Subcutaneous adipose tissue (tissue), 4 donors: Measurements from ENCODE around the gene RPUSD1. TPM values are rescaled to one million over a fixed set of nuclear protein-coding genes. Genes with fewer than 3 reads are reported as not detected.

ENCODE experiments used
- total RNA-seq, 4 donors: library from RNA; depleted of rRNA; stranded (reverse); fragments of >200 nt; gene quantifications; one replicate each; pipeline ENCODE4 v1.1.0, GENCODE V29; 2016
- TF ChIP-seq, protein P1 (sequence below): fragments of 450-650 bp; IDR thresholded peaks from one replicate; pipeline ENCODE4 v1.5.1; 2016; ENCODE audit warnings: low read depth, mild to moderate bottlenecking, control low read depth, antibody characterized with exemption, moderate library complexity

RPUSD1 gene
- total RNA-seq, 4 donors from 2014 or later: 9.9 to 13.0 (median 11.7) TPM

DNA sequence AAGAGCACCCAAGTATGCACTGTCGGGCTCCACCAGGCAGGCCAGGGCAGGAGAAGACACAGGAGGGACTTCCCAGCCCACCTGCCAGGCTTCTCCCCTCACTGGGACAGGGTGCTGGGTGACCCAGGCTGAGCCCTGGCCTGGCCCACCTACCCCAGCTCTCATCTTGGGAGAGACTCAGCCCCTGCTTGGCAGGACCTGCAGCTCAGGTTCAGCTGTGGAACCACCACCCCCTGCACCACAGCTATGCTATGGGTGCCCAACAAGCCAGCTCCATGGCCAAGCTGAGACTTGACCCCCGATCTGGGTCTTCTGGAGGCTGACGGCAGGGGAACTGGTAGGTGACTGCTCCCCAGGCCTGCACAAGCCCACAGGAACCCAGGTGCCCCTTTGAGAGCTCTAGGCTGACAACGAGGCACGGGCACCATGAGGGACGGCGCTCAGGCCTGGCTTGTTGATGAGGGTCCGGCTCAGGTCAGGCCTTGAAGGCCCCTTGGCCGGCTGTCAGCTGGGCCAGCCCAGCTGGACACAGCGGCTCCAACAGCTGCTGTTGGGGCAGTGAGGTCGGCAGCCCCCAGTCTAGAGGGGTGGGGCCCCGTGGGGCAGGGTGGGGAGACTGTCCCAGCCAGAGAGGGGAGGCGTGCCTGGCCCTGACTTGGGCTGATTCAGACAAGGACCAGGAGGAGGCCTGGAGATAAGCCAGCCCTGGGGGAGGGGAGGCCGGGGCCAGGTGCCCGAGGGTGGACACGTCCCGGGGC lies 4.6 kb downstream of the RPUSD1 start:
- TF ChIP-seq, protein P1, sequence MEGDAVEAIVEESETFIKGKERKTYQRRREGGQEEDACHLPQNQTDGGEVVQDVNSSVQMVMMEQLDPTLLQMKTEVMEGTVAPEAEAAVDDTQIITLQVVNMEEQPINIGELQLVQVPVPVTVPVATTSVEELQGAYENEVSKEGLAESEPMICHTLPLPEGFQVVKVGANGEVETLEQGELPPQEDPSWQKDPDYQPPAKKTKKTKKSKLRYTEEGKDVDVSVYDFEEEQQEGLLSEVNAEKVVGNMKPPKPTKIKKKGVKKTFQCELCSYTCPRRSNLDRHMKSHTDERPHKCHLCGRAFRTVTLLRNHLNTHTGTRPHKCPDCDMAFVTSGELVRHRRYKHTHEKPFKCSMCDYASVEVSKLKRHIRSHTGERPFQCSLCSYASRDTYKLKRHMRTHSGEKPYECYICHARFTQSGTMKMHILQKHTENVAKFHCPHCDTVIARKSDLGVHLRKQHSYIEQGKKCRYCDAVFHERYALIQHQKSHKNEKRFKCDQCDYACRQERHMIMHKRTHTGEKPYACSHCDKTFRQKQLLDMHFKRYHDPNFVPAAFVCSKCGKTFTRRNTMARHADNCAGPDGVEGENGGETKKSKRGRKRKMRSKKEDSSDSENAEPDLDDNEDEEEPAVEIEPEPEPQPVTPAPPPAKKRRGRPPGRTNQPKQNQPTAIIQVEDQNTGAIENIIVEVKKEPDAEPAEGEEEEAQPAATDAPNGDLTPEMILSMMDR: no peak

DNA sequence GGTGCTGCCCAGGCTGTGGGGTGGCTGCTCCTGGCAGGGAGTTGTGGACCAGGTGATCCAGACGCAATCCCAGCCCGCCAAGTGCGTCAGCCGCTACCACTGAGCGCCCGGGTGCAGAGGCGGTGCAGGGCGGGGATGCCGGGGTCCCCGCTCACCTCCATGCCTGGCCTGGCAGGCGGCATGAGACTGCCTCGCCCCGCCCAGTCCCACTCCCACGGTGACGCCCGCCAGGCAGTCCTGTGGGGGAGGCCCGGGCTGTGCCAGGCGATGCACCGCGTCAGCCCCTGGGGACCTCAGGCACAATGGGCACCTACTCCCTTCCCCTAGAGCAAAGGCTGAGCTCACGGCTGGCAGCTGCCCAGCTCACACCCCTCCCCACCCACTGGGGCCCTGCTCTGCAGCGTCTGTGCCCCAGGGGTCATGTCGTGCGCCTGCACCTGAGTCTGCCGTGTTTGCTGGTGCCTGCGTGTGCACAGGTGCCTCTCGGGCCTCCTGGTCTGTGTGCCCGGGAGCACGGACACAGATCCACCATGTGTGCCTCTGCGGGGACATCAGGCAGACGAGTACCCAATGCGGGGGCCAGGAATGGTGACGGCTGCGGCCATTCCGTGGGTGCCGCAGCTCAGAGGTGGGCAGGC lies 5.3 kb downstream of the RPUSD1 start:
- TF ChIP-seq, protein P1: no peak

DNA sequence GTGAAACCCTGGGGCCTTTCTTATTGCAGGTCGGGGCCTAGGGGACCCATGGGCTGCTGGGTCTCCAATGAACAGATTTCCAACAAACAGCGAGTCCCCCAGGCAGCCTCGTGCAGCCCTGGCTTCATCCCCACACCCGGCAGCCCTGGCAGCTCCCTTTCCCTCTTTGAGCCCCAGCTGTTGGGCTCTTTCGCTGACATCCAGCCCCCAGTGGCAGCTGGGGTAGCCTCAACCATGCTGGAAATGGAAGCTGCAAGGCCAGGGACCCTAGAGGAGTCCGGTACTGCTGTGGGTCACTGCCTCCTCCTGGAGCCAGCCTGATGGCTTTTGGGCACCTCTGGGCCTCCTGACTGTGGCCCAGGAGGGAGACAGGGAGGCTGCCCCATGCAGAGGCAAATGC lies 5.9 kb downstream of the RPUSD1 start:
- TF ChIP-seq, protein P1: no peak

DNA sequence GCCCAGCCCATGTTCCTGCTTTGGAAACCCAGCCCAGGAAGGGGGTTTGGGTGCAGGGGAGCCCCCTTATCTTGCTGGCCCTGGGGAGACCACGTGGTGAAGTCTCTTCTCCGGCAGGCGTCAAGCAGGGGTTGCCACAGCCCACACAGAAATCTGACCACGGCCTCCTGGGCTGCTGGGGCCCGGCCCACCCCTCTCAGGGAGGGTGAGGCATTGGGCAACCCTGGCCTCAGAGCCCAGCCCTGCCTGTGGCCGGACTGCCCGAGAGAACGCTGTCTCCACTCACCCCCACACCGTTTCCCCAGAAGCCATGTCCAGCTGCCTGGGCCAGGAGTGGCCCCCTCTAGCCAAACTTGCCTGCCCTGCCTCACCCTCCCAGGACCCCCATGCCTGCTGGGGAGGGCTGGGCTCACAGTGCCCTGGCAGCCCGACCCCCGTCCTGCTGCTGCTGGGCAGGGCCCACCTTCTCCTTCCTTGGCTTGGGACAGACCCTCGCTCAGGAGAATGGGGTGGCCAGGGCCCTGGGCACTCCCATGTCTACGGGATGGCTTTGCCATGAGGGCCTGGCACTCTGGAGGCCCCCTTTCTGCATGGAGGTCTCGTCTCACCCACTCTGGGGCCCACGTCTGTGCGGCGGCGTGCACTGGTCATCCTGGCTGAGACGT lies 6.7 kb downstream of the RPUSD1 start:
- TF ChIP-seq, protein P1: no peak

DNA sequence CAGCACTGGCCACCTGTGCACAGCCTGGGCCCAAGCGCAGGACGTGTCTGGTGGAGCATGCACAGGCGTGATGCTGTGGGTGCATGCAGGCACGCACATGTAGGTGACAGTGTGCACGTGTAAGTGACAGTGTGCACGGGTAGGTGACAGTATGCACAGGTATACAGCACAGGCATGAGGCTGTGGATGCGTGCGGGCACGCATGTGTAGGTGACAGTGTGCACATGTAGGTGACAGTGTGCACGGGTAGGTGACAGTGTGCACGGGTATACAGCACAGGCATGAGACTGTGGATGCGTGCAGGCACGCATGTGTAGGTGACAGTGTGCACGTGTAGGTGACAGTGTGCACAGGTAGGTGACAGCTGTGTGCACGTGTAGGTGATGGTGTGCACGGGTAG lies 7.9 kb downstream of the RPUSD1 start:
- TF ChIP-seq, protein P1: no peak

DNA sequence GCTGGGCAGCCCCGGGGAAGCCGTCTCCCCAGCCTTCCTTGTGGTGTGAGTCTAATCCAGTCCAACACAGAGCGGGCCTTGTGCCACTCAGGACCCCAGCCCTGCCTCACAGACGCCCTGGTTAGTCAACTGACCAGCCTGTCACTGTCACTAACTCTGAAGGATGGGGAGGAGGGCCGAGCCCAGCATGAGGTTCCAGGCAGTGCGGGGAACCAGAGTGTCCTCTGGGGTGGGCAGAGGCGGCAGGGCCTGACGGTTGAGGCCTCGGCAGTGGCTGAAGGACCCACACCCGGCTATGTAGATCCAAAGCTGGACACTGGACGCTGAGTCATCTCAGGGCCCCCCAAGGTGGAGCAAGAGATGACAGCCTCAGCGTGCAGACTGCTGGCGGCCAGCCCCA lies 8.6 kb downstream of the RPUSD1 start:
- TF ChIP-seq, protein P1: no peak

DNA sequence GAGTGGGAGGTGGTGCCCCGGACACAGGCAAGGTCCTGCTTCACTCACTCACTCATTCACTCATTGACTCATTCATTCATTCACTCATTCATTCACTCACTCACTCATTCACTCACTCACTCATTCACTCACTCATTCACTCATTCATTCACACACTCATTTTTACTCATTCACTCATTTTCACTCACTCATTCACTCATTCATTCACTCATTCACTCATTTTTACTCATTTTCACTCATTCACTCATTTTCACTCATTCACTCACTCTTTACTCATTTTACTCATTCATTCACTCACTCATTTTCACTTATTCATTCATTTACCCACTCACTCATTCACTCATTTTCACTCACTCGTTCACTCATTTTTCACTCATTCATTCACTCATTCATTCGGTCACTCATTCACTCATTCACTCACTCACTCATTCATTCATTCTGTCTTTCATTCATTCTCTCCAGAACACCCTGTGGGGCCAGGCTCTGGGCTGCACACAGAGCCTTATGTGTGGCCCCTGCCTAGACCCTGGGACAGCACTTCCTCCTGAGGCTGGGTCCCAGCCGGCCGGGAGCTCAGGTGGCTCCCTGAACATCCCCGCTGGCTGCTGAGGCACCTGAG lies 9.2 kb downstream of the RPUSD1 start:
- TF ChIP-seq, protein P1: no peak
